ENCODE data around the gene DSPP.

DNA sequence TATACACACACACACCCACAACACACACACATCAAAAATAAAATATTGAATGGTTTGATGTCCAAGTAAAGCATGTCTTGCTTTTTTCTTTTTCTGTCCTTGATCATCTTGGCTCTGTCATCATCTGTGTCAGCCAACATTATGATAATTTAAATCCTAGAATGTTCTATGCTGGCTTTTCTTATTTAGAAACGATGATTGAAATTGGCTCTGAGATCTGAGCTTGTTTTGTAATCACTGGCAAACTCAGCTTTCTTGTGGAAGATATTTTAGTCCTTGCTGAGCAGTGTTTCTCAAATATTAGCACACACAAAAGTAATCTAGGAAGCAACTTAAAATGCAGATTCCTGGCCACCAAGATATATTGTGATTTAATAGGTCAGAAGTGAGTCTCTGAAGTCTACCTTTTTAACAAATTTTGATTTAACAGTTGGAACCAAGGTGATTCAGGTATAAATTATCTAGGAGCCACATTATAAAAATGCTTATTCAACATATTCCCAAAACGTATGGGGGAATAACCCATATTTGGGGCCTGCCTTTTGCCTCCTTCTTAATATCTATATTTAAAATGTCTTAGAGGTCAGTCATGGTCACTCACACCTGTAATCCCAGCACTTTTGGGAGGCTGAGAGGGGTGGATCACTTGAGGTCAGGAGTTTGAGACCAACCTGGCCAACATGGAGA lies 24.0 kb upstream of the DSPP start:
- TF ChIP-seq ATF2 (tag by site-specific recombination; IDR thresholded peaks at IDR 0.05; ENCODE audit: low read depth): no peak
- TF ChIP-seq ZNF747 (tag by site-specific recombination; IDR thresholded peaks at IDR 0.05): no peak
- TF ChIP-seq CTCF (tag by site-specific recombination; IDR thresholded peaks at IDR 0.05): no peak
- no peak for TF ChIP-seq ZNF416 (tag by site-specific recombination; IDR thresholded peaks at IDR 0.05)
- no peak for TF ChIP-seq ZNF350 (tag by site-specific recombination; IDR thresholded peaks at IDR 0.05)
- TF ChIP-seq YY1 (tag by site-specific recombination; IDR thresholded peaks at IDR 0.05): no peak
- TF ChIP-seq, protein P1, sequence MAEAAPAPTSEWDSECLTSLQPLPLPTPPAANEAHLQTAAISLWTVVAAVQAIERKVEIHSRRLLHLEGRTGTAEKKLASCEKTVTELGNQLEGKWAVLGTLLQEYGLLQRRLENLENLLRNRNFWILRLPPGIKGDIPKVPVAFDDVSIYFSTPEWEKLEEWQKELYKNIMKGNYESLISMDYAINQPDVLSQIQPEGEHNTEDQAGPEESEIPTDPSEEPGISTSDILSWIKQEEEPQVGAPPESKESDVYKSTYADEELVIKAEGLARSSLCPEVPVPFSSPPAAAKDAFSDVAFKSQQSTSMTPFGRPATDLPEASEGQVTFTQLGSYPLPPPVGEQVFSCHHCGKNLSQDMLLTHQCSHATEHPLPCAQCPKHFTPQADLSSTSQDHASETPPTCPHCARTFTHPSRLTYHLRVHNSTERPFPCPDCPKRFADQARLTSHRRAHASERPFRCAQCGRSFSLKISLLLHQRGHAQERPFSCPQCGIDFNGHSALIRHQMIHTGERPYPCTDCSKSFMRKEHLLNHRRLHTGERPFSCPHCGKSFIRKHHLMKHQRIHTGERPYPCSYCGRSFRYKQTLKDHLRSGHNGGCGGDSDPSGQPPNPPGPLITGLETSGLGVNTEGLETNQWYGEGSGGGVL (tag by site-specific recombination; IDR thresholded peaks at IDR 0.05): no peak
